Sciatic nerve (tissue), 2 donors: ENCODE measurements around the gene ZNF223. TPM values are rescaled to one million over a fixed set of nuclear protein-coding genes. Genes with fewer than 3 reads are reported as not detected.
A peak's percentile ranks its signal among the peaks of the same experiment; 100 is the strongest.

Experiments used
- ATAC-seq: fragments of 200-7000 bp; cut with Tn5 transposase; one replicate; pipeline ENCODE4 v1.9.1; 2020; ENCODE audit warnings: mild to moderate bottlenecking, moderate library complexity
- DNase-seq: peaks from one replicate; pipeline ENCODE4 v3.0.0-alpha.2; 2020; ENCODE audit warnings: low spot score
- intact Hi-C: fragments of 100-400 bp; cut with DNase I; formaldehyde crosslinking; loops from one replicate; pipeline ENCODE4 v1.14.2; 2022
- total RNA-seq: library from RNA; stranded (reverse); fragmentation: NEBNext Ultra II Directional; extraction: Animal tissue kit (Norgen Biotek cat#: 25700); gene quantifications from one replicate; pipeline ENCODE4 v1.2.1, GENCODE V29; 2021
- donor health status: DM: no; HTN: no; CAD: no.
- donor health status: DM: no; HTN: no; CAD: no.

Gene ZNF223
- total RNA-seq, 1 donor from 2014 or later: 6.0 TPM

- ATAC-seq: no peak
- intact Hi-C loops: no loop called here
These were observed 14.5 kb downstream of the ZNF223 start for GRCh38 chr19:44066305-44066704.

GRCh38 chr19:44069415-44069814, 17.6 kb downstream of the ZNF223 start:
- no peak for DNase-seq
- intact Hi-C loops: no loop called here
- ATAC-seq: no peak

More at GRCh38 chr19:44066305-44066704, 14.5 kb downstream of the ZNF223 start:
- no peak for DNase-seq

GRCh38 chr19:44071824-44072542, 20.1 kb downstream of the ZNF223 start, which contains the start of gene ZNF284:
Gene ZNF284 (plus strand): TSS chr19:44072159. CDS start chr19:44076390, 4,231 bp downstream.
- ATAC-seq: peak; percentile 100
- intact Hi-C loops: no loop called here
- DNase-seq: peak; percentile 90

GRCh38 chr19:44072543-44073401, 20.9 kb downstream of the ZNF223 start:
- ATAC-seq (peak; percentile 21), DNase-seq (no peak)
- intact Hi-C loops: no loop called here

GRCh38 chr19:44076325-44076724, 24.5 kb downstream of the ZNF223 start:
- no peak for DNase-seq
- intact Hi-C loops: no loop called here
- ATAC-seq: no peak

- DNase-seq: no peak
- intact Hi-C loops: no loop called here
- no peak for ATAC-seq
These were observed 40.3 kb downstream of the ZNF223 start for GRCh38 chr19:44092108-44092507.

- DNase-seq (peak; percentile 94), ATAC-seq (peak; percentile 100)
- intact Hi-C loops: no loop called here
These were observed 42.3 kb downstream of the ZNF223 start, which contains the start of gene ZNF224 for GRCh38 chr19:44093931-44094765. Gene ZNF224 (plus strand): TSS chr19:44094361. CDS start chr19:44097874, 3,513 bp downstream.

- ATAC-seq (no peak), DNase-seq (no peak)
- intact Hi-C loops: no loop called here
These were observed 55.9 kb downstream of the ZNF223 start for GRCh38 chr19:44107751-44108150.

GRCh38 chr19:44109458-44109857, 57.6 kb downstream of the ZNF223 start:
- ATAC-seq: no peak
- no peak for DNase-seq
- intact Hi-C loops: no loop called here

- ATAC-seq (no peak), DNase-seq (no peak)
- intact Hi-C loops: no loop called here
These were observed 60.2 kb downstream of the ZNF223 start for GRCh38 chr19:44111910-44112463.

- intact Hi-C loops: no loop called here
- ATAC-seq (no peak), DNase-seq (no peak)
These were observed 60.9 kb downstream of the ZNF223 start for GRCh38 chr19:44112802-44113137.

- ATAC-seq (peak; percentile 99), DNase-seq (peak; percentile 95)
- intact Hi-C loops: no loop called here
These were observed 61.4 kb downstream of the ZNF223 start, which contains the start of gene ZNF225 for GRCh38 chr19:44113138-44113783. Gene ZNF225 (plus strand): TSS chr19:44113399. CDS start chr19:44115828, 2,429 bp downstream.

GRCh38 chr19:44113784-44114390, 62.1 kb downstream of the ZNF223 start:
- ATAC-seq: no peak
- intact Hi-C loops: no loop called here
- DNase-seq: no peak

Other genes starting within 250 kb of the ZNF223 start
- 1.4 TPM for gene LYPD5, start 249.6 kb upstream of the ZNF223 start, total RNA-seq
- 17.4 TPM for gene ZNF283, start 224.7 kb upstream of the ZNF223 start, total RNA-seq
- 5.9 TPM for gene ZNF404, start 168.1 kb upstream of the ZNF223 start, total RNA-seq
- gene ZNF45, start 116.8 kb upstream of the ZNF223 start, total RNA-seq: 16.3 TPM
- 12.2 TPM for gene ZNF221, start 100.8 kb upstream of the ZNF223 start, total RNA-seq
- gene ZNF155, start 67.8 kb upstream of the ZNF223 start, total RNA-seq: 9.4 TPM
- 7.2 TPM for gene ZNF230, start 49.1 kb upstream of the ZNF223 start, total RNA-seq
- 3.1 TPM for gene ZNF222, start 26.7 kb upstream of the ZNF223 start, total RNA-seq
- gene ZNF284, start 20.1 kb downstream of the ZNF223 start, total RNA-seq: 3.2 TPM
- gene ZNF224, start 42.3 kb downstream of the ZNF223 start, total RNA-seq: 37.6 TPM
- gene ZNF225, start 61.4 kb downstream of the ZNF223 start, total RNA-seq: 7.0 TPM
- gene ZNF234, start 89.5 kb downstream of the ZNF223 start, total RNA-seq: 16.6 TPM
- 29.8 TPM for gene ZNF226, start 113.1 kb downstream of the ZNF223 start, total RNA-seq
- 30.6 TPM for gene ZNF227, start 160.5 kb downstream of the ZNF223 start, total RNA-seq
- 0.40 TPM for gene ZNF233, start 207.8 kb downstream of the ZNF223 start, total RNA-seq